ENCODE results near the gene ZNF319.

Gene ZNF319

DNA sequence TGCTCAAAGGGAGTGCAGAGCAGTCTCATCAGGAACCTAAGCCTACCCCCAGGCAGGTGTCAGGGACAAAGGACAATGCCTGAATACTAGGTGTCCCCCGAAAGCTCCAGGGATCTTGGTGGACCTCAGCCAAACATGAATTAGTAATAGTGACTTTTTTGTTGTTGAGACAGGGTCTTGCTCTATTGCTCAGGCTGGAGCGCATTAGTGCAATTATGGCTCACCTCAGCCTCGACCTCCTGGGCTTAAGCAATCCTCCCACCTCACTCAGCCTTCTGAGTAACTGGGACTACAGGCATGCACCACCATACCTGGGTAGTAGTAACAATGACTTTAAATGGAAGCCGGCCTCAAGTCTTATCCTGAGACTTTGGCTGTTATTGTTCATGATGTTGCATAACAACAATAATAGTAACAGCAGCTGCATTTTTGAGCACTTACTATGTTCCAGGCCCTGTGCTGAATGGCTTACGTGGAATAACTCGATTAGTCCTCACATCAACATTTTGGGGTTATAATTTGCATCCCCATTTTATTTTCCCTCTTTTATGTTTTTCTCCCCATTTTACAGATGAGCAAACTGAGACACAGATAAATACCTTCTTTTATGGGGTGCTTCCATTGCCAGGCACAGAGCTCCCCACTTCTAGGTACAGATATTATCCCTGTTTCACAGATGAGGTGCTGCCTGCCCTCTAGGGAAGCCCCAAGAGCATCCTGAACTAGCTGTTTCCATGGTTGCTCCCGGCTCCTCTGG, 49.1 kb downstream of the ZNF319 start:
- FAIRE-seq, result no peak

DNA sequence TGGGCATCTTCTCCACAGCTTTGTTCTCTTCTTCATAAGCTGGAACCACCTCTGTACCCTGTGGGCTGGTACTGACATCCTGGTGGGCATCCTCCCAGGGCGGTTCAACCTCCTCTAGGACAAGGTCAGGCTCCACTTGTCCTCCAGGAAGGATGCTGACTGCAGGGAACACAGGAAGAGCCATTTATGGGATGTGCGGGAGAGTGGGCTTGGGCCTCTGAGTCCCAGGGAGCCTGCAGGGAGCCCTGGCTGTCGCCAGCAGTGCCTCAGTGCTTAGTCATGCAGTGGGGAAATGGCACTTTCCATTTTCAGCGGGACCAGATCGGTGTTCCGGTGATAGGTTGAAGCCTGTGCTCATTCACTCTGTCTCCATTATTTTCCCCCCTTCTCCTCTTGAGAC, 50.1 kb downstream of the ZNF319 start:
- no peak for FAIRE-seq

DNA sequence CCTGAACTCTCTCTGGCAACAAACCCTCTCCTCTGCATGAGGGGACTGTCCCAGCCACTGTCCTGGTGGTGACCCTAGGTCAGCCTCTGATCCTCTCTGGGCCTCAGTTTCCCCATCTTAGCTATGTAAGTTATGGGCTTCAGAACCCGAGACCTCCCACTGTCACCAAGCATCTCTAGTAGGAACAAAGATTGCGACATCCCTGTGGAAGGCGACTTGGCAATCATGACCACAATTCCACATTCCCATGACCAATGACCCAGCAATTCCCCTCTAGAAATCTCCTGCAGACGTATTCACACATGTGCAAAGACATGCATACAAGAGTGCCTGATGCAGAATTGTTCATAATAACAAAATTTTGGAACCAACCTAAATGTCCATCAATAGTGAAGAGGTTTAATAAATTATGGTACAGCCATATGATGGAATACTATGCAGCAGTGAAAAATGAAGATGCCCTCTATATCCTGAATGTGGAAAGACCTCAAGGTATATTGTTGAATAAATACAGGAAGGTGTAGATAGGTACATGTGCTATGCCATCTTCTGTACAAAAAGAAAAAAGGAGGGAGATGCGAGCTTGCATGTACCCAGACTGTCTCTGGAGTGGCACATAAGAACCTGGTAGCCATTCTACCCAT, 50.8 kb downstream of the ZNF319 start:
- no peak for FAIRE-seq

DNA sequence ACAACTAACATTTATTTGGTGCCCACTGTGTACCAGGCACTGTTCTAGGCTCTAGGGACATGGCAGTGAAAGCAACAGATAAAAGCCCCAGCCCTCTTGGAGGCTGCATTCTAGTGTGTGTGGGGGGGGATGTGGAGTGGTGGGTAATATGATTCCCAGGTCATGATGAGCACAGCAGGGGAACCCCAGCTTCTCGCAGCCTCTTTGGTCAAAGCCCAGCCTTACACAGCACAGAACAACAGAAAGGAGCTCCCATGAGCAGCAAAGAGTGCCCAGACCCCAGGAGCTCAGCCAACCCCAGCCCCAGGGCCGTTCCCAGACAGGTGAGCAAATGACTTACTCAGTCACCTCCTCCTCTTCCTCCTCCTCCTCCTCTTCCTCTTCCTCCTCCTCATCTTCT, 51.5 kb downstream of the ZNF319 start:
- no peak for FAIRE-seq

DNA sequence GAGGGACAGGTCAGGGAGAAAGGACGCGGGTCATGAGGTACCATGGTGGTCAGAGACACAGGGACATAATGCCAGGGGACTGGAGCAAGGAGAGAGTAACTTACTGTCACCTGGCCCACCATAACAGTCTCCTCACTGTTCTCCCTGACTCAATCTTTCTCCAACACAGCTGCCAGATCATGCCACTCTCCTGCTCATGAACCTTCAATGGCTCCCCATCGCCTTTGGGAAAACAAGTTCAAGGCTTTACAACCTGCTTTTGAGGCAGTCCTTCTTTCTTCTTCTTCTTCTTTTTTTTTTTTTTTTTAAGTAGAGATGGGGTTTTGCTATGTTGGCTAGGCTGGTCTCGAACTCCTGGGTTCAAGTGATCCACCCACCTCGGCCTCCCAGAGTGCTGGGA, 52.4 kb downstream of the ZNF319 start:
- FAIRE-seq, result no peak

DNA sequence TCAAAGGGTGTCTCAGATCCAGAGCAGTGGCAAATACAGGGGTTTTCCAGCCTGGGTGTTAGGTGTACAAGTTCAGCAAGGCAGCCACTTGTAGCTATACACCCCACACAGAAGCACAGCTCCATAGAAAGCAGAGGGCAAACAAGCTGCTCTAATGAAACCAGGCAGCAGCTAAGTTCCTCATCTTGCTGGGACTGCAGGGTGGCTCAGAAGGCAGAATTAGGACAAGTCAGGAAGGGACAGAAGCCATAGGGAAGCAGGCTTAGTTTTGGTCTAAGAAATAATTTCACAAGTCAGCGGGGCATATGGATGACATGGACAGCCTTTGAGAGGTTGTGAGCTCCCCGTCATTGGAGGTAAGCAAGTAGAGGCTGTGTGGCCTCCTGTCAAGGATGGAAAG, 53.2 kb downstream of the ZNF319 start:
- FAIRE-seq, result no peak

DNA sequence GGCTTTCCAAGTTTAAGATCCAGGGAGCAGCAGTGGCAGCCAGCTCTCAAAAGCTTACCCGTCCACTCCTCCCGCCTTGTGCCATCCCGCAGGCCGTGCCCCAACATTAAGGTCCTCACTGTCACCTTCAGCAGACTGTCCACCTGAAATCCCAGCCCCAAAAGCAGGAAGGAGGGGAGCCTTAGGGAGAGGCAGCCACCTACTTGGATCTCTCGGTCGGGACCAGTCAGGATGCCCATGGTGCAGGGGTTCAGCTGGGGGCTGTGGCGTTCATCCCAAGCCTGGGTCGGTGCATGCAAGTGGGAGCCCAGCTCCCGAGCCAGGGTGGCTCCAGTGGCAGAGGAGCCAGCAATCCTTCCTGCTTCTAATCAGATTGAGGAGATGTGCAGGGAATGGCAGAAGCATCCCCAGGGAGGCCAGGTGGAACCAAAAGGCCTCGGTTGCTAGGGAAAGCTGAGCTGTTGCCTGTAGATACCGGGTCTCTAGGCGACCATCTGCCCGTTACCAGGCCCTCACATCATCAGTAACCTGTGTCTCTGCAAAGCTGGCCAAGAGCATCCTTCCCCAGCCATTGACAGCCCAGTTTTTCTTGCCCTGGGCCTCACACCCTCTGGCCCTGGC, 54.2 kb downstream of the ZNF319 start:
- FAIRE-seq, result no peak

DNA sequence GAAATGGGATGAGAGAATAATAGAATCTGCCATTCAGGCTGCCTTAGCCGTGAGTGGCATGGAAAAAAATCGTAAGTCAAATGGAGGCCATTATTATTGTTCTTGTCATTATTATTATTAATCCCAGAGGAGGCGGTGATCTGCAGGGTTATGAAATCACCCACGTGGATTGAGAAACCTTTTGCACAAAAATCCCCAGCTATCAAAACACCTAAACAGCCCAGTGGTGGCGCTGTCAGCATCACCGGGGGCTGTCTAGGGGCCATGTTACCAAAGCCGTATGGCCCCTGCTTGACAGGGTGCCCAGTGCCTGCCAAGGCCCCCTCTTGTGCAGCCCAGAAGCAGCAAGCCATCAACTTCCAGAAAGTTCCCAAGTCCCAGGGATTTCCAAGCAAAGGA, 54.7 kb downstream of the ZNF319 start:
- no peak for FAIRE-seq

DNA sequence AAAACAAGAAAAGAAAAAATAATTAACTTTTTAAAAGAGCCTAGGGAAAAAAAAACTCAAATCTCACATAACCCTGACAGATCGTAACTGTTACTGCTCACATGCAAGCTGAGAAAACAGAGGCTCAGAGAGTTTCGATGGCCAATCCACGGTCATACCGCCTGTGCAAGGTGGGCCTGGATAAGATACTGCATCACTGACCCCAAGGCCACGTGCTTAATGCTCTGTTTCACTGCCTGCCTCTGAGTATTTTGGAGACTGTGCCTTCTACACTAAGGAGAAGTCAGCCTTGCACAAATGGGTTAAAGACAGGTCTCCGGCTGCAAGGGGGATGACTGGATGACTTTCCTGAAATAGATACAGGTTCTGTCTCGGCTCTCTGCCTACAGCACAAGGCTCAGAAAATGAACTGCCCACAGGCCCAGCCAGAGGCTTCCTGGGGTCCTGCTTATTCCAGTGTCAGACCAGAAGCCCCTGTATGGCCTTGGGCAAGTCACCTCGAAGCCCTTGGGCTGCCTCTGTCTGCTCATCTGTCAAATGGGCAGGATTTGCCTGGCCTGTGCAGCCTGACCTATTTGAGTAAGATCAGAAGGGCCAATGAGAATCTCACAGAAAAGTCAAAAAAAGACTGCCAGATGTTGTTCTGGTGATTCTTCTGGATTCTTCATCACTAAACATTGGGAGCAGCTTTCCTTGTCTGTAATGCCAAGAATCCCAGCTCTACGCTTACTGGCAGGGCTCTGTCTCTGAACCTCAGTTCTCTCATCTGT, 55.3 kb downstream of the ZNF319 start:
- FAIRE-seq, result no peak
